ENCODE results near the gene EPOP. TPM values are rescaled to one million over a fixed set of nuclear protein-coding genes. Genes with fewer than 3 reads are reported as not detected.

The EPOP gene
- total RNA-seq, 1 donor from 2014 or later = 34.9 TPM

DNA sequence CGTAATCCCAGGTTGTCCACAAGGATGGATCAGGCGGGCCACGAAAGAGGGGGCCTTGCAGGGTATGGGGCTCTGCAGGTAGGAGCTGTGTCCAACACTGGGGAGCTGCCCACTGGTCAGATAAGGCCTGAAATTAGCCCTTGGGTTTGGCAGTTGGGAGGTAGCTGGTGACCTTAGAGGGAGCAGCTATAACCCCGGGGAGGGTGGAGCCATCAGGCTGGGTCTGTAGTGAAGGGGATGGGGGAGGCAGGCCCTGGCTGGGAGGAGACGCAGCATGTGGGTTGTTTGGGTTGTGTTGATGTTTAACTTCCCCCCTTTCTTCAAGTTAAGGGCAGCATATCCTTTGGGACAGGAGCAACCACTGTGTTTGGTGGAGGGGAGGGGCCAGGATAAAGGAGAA, 36.2 kb upstream of the EPOP start:
- Mint-ChIP-seq H3K4me3 (ENCODE audit: low read depth) (no peak overlapping the region), H3K27me3 (ENCODE audit: low read depth) (no peaks in the 10 kb centered on the region), H3K9me3 (no peaks in the 10 kb centered on the region), H3K36me3 (ENCODE audit: low read depth) (peaks cover 87% of the 10 kb centered on the region), H3K4me1 (ENCODE audit: low read depth) (peaks cover 49% of the 10 kb centered on the region), H3K27ac (no peak overlapping the region)
- intact Hi-C loops (cut with micrococcal nuclease) = no loop called here
- DNase-seq (ENCODE audit: low spot score) = no peak

DNA sequence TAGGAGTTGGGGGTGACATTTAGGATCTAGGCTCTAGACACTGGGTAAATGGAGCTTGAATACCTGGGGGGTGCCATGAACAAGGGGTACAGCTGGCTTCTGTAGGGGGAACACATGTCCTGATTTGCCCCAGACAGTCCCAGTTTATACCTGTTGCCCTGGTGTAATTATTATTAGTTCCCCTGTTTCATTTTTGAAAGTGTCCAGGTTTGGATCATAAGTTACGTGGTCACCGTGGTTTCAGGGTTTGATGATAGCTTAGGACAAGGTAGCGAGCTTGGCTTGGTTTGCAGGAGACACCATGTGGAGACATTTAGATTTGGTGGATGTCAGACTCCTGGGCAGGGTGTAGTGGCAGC, 35.8 kb upstream of the EPOP start:
- intact Hi-C loops (cut with micrococcal nuclease) = no loop called here
- Mint-ChIP-seq H3K9me3 (no peaks in the 10 kb centered on the region), H3K27me3 (ENCODE audit: low read depth) (no peaks in the 10 kb centered on the region), H3K36me3 (ENCODE audit: low read depth) (peaks cover 83% of the 10 kb centered on the region), H3K4me1 (ENCODE audit: low read depth) (peaks cover 45% of the 10 kb centered on the region), H3K27ac (no peak overlapping the region), H3K4me3 (ENCODE audit: low read depth) (no peak overlapping the region)
- DNase-seq (ENCODE audit: low spot score) = no peak

DNA sequence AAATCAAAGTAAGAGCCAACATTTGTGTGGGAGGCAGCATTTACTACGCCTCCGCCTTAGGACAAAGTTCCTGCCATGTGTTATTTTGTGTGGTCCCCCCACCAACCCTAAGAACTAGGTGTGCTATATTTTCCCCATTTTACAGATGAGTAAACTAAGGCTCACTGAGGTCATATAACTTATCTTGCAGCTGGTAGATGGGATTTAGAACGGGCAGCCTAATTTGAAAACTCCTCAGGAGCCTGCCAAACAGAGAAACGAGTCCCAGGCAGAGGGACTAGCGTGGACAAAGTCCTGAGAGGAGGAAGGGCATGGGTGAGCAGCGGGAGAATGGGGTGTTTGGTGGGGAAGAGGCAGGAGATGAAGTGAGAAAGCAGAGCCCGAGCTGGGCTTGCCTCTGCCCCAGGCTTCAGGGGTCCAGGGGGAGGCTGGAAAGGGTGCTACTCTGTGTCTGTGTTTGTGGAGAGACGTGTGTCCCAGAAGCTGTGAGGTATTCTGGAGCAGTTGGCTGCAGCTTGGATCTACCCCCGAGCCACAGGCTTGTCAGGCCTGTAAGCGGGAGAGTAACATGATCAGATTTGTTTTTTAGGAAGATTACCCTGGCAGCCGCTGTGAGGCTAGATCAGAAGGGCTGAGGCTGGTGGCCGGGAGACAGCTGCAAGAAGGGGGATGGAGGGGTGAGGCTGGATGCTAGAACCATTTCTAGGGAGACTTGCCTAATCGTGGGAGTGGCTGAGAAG, 35.3 kb upstream of the EPOP start:
- Mint-ChIP-seq H3K9me3 (no peaks in the 10 kb centered on the region), H3K4me3 (ENCODE audit: low read depth) (no peak overlapping the region), H3K27me3 (ENCODE audit: low read depth) (no peaks in the 10 kb centered on the region), H3K27ac (no peak overlapping the region), H3K36me3 (ENCODE audit: low read depth) (peaks cover 77% of the 10 kb centered on the region), H3K4me1 (ENCODE audit: low read depth) (peaks cover 40% of the 10 kb centered on the region)
- DNase-seq (ENCODE audit: low spot score) = no peak
- intact Hi-C loops (cut with micrococcal nuclease) = no loop called here

DNA sequence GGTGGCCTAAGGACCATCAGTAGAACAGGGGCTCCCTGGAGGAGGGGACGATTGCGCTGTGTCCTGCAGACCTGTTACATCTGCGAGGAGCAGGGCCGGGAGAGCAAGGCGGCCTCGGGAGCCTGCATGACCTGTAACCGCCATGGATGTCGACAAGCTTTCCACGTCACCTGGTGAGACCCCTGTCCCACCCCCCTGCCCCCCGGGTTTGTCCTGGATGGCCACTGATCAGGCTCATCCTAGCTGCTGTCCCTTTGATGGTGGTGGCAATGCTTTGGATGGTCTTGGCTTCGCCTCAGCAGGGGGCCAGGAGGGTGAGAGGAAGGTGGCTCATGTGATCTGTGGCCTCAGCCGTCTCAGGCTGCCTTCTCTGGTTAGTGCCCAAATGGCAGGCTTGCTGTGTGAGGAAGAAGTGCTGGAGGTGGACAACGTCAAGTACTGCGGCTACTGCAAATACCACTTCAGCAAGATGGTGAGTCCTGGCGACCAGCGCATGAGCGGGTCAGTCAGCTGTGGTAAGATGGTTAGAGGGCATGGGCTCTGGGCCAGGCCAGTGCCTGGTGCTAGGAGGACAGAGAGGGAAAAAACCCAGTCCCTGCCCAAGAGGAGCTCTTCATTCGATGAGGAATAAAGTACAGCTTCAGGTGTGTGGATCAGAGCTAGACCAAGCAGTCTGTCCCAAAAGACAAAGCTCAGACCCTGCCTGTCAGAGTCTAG, 34.5 kb upstream of the EPOP start:
- peak overlapping the region; percentile 13 for H3K27ac Mint-ChIP-seq

DNA sequence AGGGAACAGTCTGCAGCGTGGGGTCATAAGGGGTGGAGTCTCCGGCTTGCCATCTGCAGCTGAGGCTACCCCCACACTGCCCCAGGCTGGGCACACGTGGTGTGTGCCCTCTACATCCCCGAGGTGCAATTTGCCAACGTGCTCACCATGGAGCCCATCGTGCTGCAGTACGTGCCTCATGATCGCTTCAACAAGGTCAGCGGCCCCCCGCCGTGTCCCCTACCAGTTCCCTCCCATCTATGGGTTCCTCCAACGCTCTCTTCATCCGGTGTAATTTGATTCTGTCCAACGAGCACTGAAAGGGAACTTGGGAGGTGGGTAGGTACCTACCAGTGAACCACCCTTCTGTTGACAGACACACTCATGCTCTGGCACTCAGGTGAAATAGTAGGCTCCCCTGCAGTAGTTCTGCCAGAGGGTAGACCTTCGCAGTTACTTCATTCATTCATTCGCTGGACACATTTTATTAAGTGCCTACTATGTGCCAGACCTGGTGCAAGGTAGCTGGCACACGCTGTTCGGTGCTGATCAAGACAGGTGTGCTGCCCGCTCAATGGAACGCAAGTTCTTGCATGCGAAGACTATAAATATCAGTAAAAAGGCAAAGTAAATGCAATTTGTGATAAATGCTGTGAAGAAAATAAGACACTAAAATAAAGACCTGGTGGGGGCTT, 33.1 kb upstream of the EPOP start:
- Mint-ChIP-seq H3K4me3 (ENCODE audit: low read depth) (peak overlapping the region; percentile 92), H3K36me3 (ENCODE audit: low read depth) (peaks cover 67% of the 10 kb centered on the region), H3K9me3 (no peaks in the 10 kb centered on the region), H3K27ac (no peak overlapping the region), H3K4me1 (ENCODE audit: low read depth) (peaks cover 43% of the 10 kb centered on the region), H3K27me3 (ENCODE audit: low read depth) (no peaks in the 10 kb centered on the region)
- intact Hi-C loops (cut with micrococcal nuclease) = no loop called here
- no peak for DNase-seq (ENCODE audit: low spot score)

More for the DNA sequence above, 34.5 kb upstream of the EPOP start:
- no peaks in the 10 kb centered on the region for H3K27me3 Mint-ChIP-seq (ENCODE audit: low read depth)
- H3K9me3 Mint-ChIP-seq = no peaks in the 10 kb centered on the region
- H3K4me1 Mint-ChIP-seq (ENCODE audit: low read depth) = peaks cover 38% of the 10 kb centered on the region
- no peak for DNase-seq (ENCODE audit: low spot score)
- intact Hi-C loops (cut with micrococcal nuclease) = no loop called here
- H3K36me3 Mint-ChIP-seq (ENCODE audit: low read depth) = peaks cover 73% of the 10 kb centered on the region
- H3K4me3 Mint-ChIP-seq (ENCODE audit: low read depth) = no peak overlapping the region

DNA sequence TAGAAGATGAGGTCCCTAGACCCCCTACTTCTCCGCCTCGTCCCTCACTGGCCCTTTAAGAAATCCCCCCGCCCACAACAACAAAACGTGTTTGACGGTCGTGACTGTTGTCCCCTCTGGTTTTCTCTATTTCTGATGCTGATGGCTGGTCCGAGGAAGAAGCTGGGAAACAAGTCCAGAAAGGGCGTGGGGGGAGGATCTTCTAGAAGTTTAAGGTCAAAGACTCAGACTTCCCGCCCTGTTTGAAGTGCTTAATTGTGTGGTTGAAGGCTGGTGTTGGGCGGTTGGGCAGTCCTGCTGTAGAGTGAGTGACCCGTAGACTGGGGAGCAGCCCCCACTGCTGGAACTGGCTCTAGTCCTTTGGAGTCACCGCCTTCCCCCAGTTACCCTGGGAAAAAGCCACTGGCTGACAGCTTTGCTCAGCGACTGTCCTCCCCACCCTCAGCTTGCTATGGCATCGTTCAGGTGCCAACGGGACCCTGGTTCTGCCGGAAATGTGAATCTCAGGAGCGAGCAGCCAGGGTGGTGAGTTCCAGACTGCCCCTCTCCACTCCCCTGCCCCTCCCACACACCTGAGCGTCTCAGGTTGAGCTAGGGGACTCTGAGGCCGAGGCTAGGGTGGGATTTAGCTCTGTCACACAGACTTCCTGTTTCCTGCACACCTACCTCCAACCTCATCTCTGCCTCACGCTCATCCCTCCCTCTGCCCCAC, 31.9 kb upstream of the EPOP start:
- Mint-ChIP-seq H3K9me3 (no peaks in the 10 kb centered on the region), H3K27me3 (ENCODE audit: low read depth) (no peaks in the 10 kb centered on the region), H3K27ac (peak overlapping the region; percentile 89), H3K36me3 (ENCODE audit: low read depth) (peaks cover 57% of the 10 kb centered on the region), H3K4me3 (ENCODE audit: low read depth) (peak overlapping the region; percentile 92), H3K4me1 (ENCODE audit: low read depth) (peaks cover 46% of the 10 kb centered on the region)
- no peak for DNase-seq (ENCODE audit: low spot score)
- intact Hi-C loops (cut with micrococcal nuclease) = no loop called here

DNA sequence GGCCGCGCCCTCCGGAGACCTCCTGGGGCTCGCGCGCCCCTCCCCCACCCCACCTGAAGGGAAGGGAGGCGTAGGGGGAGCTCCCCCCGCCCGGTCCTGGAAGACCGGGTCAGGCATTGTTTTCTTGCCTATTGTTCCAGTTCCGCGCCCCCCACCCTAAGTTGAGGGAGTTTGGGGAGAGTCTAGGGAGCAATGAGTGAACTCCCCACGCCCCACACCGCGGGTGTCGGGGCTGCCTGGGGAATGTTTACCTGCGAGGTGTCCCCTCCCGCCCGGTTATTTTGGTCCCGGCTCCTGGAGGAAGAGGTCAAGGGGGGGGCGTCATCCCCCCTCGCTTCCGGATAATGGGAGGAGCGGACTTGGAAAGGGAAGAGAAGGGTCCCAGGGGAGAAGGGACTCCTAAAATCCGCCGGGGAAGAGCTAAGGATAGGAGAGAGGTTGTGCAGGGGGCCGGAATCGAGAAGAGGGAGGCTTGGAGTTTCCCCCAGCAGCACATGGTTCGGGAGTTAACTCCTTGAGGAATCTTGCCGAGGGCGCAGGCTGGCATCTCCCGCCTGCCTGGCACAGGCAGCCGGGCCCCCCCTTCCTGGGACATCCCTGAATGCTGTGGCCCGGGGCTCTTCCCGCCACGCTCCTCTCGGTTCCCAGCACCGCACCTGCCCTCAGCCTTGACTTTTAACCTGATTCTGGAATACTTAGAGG, 31.2 kb upstream of the EPOP start:
- intact Hi-C loops (cut with micrococcal nuclease) = no loop called here
- H3K9me3 Mint-ChIP-seq = no peaks in the 10 kb centered on the region

DNA sequence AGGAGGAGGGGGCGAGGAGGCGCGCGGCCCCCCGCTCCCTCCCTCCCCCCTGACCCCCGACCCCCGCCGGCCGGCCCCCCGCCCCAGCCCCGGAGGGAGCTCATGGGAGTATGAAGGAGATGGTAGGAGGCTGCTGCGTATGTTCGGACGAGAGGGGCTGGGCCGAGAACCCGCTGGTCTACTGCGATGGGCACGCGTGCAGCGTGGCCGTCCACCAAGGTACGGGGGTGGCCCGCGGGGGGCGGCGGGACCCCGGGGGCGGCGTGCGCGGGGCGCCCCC, 30.7 kb upstream of the EPOP start:
- intact Hi-C loops (cut with micrococcal nuclease) = no loop called here
- Mint-ChIP-seq H3K27me3 (ENCODE audit: low read depth) (no peaks in the 10 kb centered on the region), H3K4me3 (ENCODE audit: low read depth) (peak overlapping the region; percentile 92), H3K36me3 (ENCODE audit: low read depth) (peaks cover 45% of the 10 kb centered on the region), H3K4me1 (ENCODE audit: low read depth) (peaks cover 46% of the 10 kb centered on the region), H3K27ac (no peak overlapping the region), H3K9me3 (peaks cover under 1% of the 10 kb centered on the region)
- DNase-seq (ENCODE audit: low spot score) = no peak

More for the DNA sequence above, 31.2 kb upstream of the EPOP start:
- H3K4me1 Mint-ChIP-seq (ENCODE audit: low read depth) = peaks cover 47% of the 10 kb centered on the region
- no peaks in the 10 kb centered on the region for H3K27me3 Mint-ChIP-seq (ENCODE audit: low read depth)
- no peak for DNase-seq (ENCODE audit: low spot score)
- peaks cover 50% of the 10 kb centered on the region for H3K36me3 Mint-ChIP-seq (ENCODE audit: low read depth)
- H3K27ac Mint-ChIP-seq = peak overlapping the region; percentile 89
- H3K4me3 Mint-ChIP-seq (ENCODE audit: low read depth) = peak overlapping the region; percentile 92

DNA sequence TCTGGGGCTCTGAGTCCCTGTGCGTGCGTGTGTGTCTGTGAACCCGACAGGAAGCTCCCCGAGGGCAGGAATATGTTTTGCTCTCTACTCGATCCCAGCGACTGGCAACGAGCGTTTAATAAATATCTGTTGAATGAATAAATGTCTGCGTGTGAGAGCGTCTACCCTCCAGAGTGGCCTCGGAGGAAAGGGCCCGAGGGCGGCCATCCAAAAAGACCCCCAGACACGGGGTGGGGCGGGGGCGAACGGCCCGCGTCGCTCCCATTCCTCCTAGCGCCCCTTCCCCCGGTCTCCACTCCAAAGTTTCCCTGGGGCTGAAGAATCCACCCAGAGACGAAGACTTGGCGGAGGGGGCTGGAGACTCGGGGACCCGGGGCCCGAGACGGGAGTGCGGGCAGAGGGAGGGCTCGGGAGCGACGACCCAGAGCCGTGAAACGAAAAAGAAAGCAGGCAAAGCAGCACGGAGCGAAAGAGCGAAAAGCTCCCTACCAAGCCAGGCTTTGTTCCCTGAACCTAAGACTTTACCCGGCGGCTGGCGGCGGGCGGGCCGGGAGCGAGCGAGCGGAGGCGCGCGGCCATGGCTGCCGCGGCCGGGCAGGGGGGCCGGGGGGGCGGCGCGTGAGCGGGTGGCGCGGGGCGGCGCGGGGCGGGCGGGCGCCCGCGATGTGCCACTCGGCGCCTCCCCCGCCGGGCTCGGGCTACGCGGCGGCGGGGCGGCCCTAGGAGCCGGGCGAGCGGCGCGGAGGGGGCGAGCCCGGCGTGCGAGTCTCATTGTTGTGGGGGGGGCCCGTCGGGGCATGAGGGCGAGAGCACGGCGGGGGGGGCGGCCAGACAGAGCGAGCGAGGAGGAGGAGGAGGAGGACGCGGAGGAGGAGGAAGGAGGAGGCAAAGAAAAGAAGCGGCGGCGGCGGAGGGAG, 30.1 kb upstream of the EPOP start, which contains the start of gene MLLT6:
Gene MLLT6, plus strand, starts transcription at position 668 of the 917 bp plus-strand sequence. CDS start 360 bp downstream, outside the sequence.
- Mint-ChIP-seq H3K27me3 (ENCODE audit: low read depth) (no peaks in the 10 kb centered on the region), H3K9me3 (peaks cover 5% of the 10 kb centered on the region), H3K27ac (peak within 1 kb of the TSS; percentile 99), H3K4me1 (ENCODE audit: low read depth) (peaks cover 45% of the 10 kb centered on the region), H3K4me3 (ENCODE audit: low read depth) (peak within 1 kb of the TSS; percentile 96), H3K36me3 (ENCODE audit: low read depth) (peaks cover 42% of the 10 kb centered on the region)
- intact Hi-C loops (cut with micrococcal nuclease) = loop anchor here (5.0 kb wide), 2 partner anchors 147 to 167 kb away; partner anchors contain the start of genes LASP1 and RPL23
- peak; percentile 71 for DNase-seq (ENCODE audit: low spot score)

DNA sequence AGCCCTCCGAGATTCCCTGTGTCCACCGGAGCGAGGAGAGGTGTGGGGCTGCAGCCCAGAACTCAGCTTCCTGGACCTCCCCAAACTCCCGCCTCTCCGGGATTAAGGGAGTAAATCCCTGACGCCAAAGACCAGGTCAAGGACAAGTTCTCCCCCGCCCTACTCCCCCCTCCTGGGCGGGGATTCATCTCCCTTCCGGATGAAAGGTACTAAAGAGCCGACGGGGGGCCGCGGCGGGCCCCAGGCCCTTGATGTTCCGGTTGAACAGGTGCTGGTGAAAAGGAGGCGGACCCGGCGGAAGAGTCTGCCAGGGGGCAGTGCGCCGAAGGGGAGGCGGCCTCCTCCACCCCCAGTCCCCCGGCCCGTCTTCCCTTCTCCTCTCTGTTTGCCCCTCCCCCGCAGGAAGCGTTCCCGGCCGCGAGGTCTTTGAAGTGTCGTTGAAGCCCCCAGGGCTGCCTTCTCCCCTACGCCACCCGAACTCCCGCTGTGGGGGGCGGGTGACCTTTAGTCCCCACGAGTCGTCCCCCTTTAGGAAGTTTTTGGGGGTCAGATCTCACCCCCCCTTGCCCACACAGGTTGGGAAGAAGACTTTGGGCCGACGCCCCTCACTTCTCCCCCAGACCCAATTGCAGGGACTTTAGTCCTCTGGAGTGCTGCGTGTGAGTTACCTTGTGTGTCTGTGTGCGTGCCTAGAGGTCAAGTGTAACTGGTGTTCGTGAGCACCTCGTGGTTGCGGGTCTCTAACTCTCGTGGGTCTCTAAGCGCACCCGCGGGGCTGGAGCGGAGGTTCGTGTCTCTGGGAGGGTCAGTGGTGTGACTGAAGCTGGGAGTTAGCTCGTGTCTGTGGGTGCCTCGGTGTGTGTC, 29.2 kb upstream of the EPOP start:
- peaks cover 5% of the 10 kb centered on the region for H3K9me3 Mint-ChIP-seq
- peaks cover 33% of the 10 kb centered on the region for H3K36me3 Mint-ChIP-seq (ENCODE audit: low read depth)
- no peaks in the 10 kb centered on the region for H3K27me3 Mint-ChIP-seq (ENCODE audit: low read depth)
- peak; percentile 70 for DNase-seq (ENCODE audit: low spot score)
- intact Hi-C loops (cut with micrococcal nuclease) = loop anchor here (5.0 kb wide), 2 partner anchors 148 to 168 kb away; partner anchors contain the start of genes LASP1 and RPL23
- H3K4me1 Mint-ChIP-seq (ENCODE audit: low read depth) = peaks cover 43% of the 10 kb centered on the region
- peak overlapping the region; percentile 96 for H3K4me3 Mint-ChIP-seq (ENCODE audit: low read depth)
- H3K27ac Mint-ChIP-seq = peak overlapping the region; percentile 99

Measured in activated T-helper 2 cell treated with anti-CD3 and anti-CD28 coated beads, Interferon-gamma antibody, Interleukin-2, Interleukin-4, amounts not matched to agents 10 μg/mL and 5 μg/mL and 100 μg/mL, durations not matched to agents 14 hours and 24 hours and 36 hours (primary cell).